Uterus (tissue), 4 donors: ENCODE results near the gene ARHGEF16. TPM values are rescaled to one million over a fixed set of nuclear protein-coding genes. Genes with fewer than 3 reads are reported as not detected.

Source experiments
- DNase-seq, 2 donors: peaks; one replicate each; pipeline ENCODE4 v3.0.0-alpha.2; 2019 to 2020
- H3K27ac ChIP-seq, 2 donors: fragments of 200-600 bp; sonication (generic); 1 replicate in 1 of 2; 2 replicates in 1 of 2; pipeline ENCODE4 v1.5.1; 2016 to 2018
- H3K27me3 ChIP-seq, 2 donors: fragments of 200-600 bp; sonication (generic); one replicate each; pipeline ENCODE4 v1.5.1; 2018 to 2019; ENCODE audit warnings: control low read depth in 1 of 2
- H3K36me3 ChIP-seq, 2 donors: fragments of 200-600 bp; sonication (generic); one replicate each; pipeline ENCODE4 v1.5.1; 2019; ENCODE audit warnings: control low read depth in 1 of 2
- H3K4me1 ChIP-seq, 2 donors: fragments of 200-600 bp; sonication (generic); one replicate each; pipeline ENCODE4 v1.5.1; 2018 to 2019; ENCODE audit warnings: control low read depth in 1 of 2
- H3K4me3 ChIP-seq, 2 donors: fragments of 200-600 bp; sonication (generic); 1 replicate in 1 of 2; 2 replicates in 1 of 2; pipeline ENCODE4 v1.5.1; 2018 to 2019; ENCODE audit warnings: mild to moderate bottlenecking in 1 of 2
- H3K9me3 ChIP-seq, 2 donors: fragments of 200-600 bp; sonication (generic); one replicate each; pipeline ENCODE4 v1.5.1; 2019; ENCODE audit warnings: control low read depth in 1 of 2
- CTCF ChIP-seq, 4 experiments: fragments of 200-600 bp in 2 of 4; fragments of 450-650 bp in 2 of 4; sonication (generic) in 2 of 4; IDR thresholded peaks; one replicate each; pipeline ENCODE4 v1.5.1; 2016 to 2019; ENCODE audit warnings: antibody characterized with exemption in 4 of 4, mild to moderate bottlenecking in 2 of 4, moderate library complexity in 1 of 4
- POLR2A ChIP-seq, 2 donors: fragments of 450-650 bp; IDR thresholded peaks; one replicate each; pipeline ENCODE4 v1.6.1; 2016; ENCODE audit warnings: antibody characterized with exemption in 2 of 2, mild to moderate bottlenecking in 1 of 2, moderate library complexity in 1 of 2
- intact Hi-C: fragments of 100-400 bp; cut with DNase I; formaldehyde crosslinking; loops from one replicate; pipeline ENCODE4 v1.15.1; 2023; ENCODE audit warnings: low total_unique reads
- total RNA-seq, 4 donors: library from RNA; depleted of rRNA in 3 of 4; stranded (reverse); fragments of >200 nt in 3 of 4; gene quantifications; one replicate each; pipeline versions ENCODE4 v1.1.0 to v1.2.4, GENCODE V29; 2014 to 2023
- donor health status: DM: yes; HTN: yes; CAD: no.

The ARHGEF16 gene
- total RNA-seq, 4 donors from 2014 or later = 0.29 to 2.3 (median 1.2) TPM; not detected in 1

- Histone ChIP-seq H3K4me1 (no peaks in the 10 kb centered on the region), H3K9me3 (no peaks in the 10 kb centered on the region), H3K4me3 (no peak overlapping the region), H3K27me3 (no peaks in the 10 kb centered on the region), H3K36me3 (no peaks in the 10 kb centered on the region), H3K27ac (no peak overlapping the region)
- intact Hi-C loops = no loop called here
- no peak for DNase-seq
- TF ChIP-seq CTCF (IDR thresholded peaks at IDR 0.05) (no peak), POLR2A (IDR thresholded peaks at IDR 0.05) (no peak)
Measured at GRCh38 chr1:3476666-3477065, 22.2 kb downstream of the ARHGEF16 start.

DNA sequence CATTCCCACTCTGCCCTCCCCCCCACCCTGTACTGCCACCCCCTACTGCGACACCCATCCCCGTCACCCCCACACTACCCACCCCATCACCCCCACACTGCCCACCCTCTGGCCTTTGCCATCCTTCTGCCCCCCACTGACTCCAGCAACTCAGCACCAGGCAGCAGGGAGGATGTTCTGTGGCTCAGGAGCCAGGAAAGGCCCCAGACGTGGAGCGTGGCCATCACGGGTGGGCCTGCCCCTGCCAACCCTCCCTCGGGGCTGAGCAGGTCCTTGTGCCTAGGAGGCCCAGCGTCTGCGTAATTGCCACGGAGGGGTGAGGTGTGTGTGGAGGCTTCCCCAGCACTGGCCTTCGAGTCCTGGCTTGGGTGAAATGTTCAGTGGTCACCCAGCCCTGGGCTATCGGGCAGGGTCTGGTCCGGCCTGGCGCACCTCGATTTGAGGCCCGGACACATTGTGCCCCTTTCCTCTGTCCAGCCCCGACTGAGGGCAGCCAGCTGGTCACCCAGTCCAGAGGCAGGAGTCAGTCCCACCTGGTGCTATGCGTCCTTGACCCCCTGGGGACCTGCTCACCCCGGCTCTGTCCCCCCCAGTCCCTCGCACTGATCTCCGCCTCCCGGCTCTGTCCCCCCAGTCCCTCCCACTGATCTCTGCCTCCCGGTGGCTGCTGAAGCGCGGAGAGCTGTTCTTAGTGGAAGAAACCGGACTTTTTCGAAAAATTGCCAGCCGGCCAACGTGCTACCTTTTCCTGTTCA is 23.0 kb downstream of the ARHGEF16 start:
- H3K4me3 ChIP-seq = no peak overlapping the region
- H3K27me3 ChIP-seq = no peaks in the 10 kb centered on the region
- H3K36me3 ChIP-seq = no peaks in the 10 kb centered on the region
- H3K4me1 ChIP-seq = no peaks in the 10 kb centered on the region
- DNase-seq = no peak
- intact Hi-C loops = no loop called here
- TF ChIP-seq POLR2A (IDR thresholded peaks at IDR 0.05) (no peak), CTCF (IDR thresholded peaks at IDR 0.05) (no peak)
- no peaks in the 10 kb centered on the region for H3K9me3 ChIP-seq
- H3K27ac ChIP-seq = no peak overlapping the region

- DNase-seq = no peak
- H3K4me1 ChIP-seq = no peaks in the 10 kb centered on the region
- H3K36me3 ChIP-seq = no peaks in the 10 kb centered on the region
- intact Hi-C loops = no loop called here
- TF ChIP-seq POLR2A (IDR thresholded peaks at IDR 0.05) = no peak
- no peak for TF ChIP-seq CTCF (IDR thresholded peaks at IDR 0.05)
- H3K4me3 ChIP-seq = no peak overlapping the region
- no peak overlapping the region for H3K27ac ChIP-seq
- no peaks in the 10 kb centered on the region for H3K27me3 ChIP-seq
- H3K9me3 ChIP-seq = no peaks in the 10 kb centered on the region
Measured at GRCh38 chr1:3478187-3478586, 23.7 kb downstream of the ARHGEF16 start.

DNA sequence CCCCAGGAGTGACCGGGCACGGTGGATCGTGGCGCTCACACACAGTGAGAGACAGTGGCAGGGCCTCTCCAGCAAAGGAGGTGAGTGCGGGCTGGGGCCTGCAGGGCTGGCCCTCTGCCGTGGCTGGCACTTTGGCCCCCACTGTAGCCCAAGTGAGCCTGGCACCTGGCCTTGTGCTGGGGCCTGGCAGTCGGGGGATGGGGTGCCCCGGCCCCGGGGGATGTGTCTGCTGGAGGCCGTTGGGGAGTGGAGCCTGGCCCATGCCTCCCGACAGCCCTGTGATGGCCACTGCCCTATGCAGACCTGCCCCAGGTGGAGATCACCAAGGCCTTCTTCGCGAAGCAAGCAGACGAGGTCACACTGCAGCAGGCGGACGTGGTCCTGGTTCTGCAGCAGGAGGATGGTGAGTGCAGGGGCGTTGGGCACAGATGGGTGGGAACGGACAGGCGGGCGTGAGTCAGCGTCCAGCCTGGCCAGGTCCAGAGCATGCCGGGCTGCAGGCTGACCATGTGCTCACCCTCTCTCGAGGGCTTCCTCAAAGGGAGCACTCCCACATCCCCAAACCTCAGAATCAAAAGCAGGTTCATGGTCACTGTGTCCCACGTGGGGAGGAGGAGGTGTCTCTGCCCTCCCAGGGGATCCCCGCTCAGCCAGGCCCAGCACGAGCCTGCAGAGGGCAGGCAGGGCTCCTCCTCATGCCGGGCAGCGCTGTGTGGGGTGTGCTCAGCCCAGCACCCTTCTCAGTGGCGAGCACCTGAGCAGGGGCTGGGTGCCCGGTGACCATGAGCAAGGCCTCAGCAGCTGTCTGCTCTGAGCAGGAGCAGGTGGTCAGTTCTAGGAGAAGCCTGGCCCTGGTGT is 25.3 kb downstream of the ARHGEF16 start:
- Histone ChIP-seq H3K9me3 (no peaks in the 10 kb centered on the region), H3K27me3 (no peaks in the 10 kb centered on the region), H3K36me3 (no peaks in the 10 kb centered on the region), H3K27ac (no peak overlapping the region), H3K4me1 (no peaks in the 10 kb centered on the region), H3K4me3 (no peak overlapping the region)
- DNase-seq = no peak
- TF ChIP-seq POLR2A (IDR thresholded peaks at IDR 0.05) (no peak), CTCF (IDR thresholded peaks at IDR 0.05) (no peak)
- intact Hi-C loops = no loop called here

DNA sequence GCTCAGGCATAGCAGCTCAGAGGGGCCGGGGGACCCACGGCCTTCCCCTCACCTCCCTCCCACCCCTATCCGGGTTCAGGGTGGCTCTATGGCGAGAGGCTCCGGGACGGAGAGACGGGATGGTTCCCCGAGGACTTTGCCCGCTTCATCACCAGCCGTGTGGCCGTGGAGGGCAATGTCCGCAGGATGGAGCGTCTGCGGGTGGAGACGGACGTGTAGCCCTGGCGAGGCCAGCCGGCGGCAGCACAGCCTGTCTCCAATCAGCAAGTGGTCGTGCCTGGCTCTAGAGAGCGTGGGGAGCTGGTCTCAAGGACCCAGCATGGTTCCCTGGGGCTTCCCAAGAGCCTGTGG is 25.9 kb downstream of the ARHGEF16 start:
- Histone ChIP-seq H3K27me3 (no peaks in the 10 kb centered on the region), H3K36me3 (no peaks in the 10 kb centered on the region), H3K4me3 (no peak overlapping the region), H3K9me3 (no peaks in the 10 kb centered on the region), H3K4me1 (no peaks in the 10 kb centered on the region), H3K27ac (no peak overlapping the region)
- DNase-seq = no peak
- intact Hi-C loops = no loop called here
- TF ChIP-seq POLR2A (IDR thresholded peaks at IDR 0.05) (no peak), CTCF (IDR thresholded peaks at IDR 0.05) (no peak)
